ENCODE data around the gene CACNA1H. TPM values are rescaled to one million over a fixed set of nuclear protein-coding genes. Genes with fewer than 3 reads are reported as not detected.
"Not testable (repeated sequence)": the region's sequence is repeated elsewhere in the genome, so short reads cannot be mapped to it uniquely, and the experiment has no call there.

CACNA1H gene
- total RNA-seq, 1 experiment from 2014 or later, result 24.3 TPM

- H2AFZ ChIP-seq (ENCODE audit: low read depth, low read length, poor library complexity, severe bottlenecking); DNase-seq (ENCODE audit: low read depth, low spot score); H3K9me2 ChIP-seq (ENCODE audit: insufficient read depth); H3K27ac ChIP-seq (ENCODE audit: low read depth, low read length); H3K79me2 ChIP-seq (ENCODE audit: insufficient read depth, low read length); H4K20me1 ChIP-seq (ENCODE audit: insufficient read depth); H3K4me3 ChIP-seq (replicated peaks in 1 of 2; ENCODE audit: low read depth in 1 of 2, low read length in 2 of 2); H3K27me3 ChIP-seq (ENCODE audit: insufficient read depth, low read length); BruUV-seq (replicated peaks); H3K9ac ChIP-seq (ENCODE audit: low read length); H3K9me3 ChIP-seq (ENCODE audit: control insufficient read depth in 1 of 2, insufficient read depth in 1 of 2, low read depth in 1 of 2, low read length in 2 of 2); CTCF ChIA-PET; H3K4me1 ChIP-seq (ENCODE audit: control insufficient read depth in 1 of 2, insufficient read depth in 2 of 2, low read length in 2 of 2); H3K4me2 ChIP-seq (ENCODE audit: low read length); intact Hi-C loops (cut with micrococcal nuclease); H3K36me3 ChIP-seq (ENCODE audit: control insufficient read depth in 1 of 2, insufficient read depth in 2 of 2, low read length in 2 of 2); RAD21 ChIA-PET (ENCODE audit: low non-redundant PET in 1 of 2, low total read pairs in 2 of 2, uncharacterized antibody in 2 of 2, unreplicated experiment in 2 of 2); POLR2A ChIA-PET: not testable (repeated sequence)
- ATAC-seq, result peak; percentile 83
Observed at GRCh38 chr16:1232049-1232748, 79.3 kb downstream of the CACNA1H start.

- ATAC-seq, result peak; percentile 74
- H3K27ac ChIP-seq (ENCODE audit: low read depth, low read length); H3K4me1 ChIP-seq (ENCODE audit: control insufficient read depth in 1 of 2, insufficient read depth in 2 of 2, low read length in 2 of 2); H3K9me3 ChIP-seq (ENCODE audit: control insufficient read depth in 1 of 2, insufficient read depth in 1 of 2, low read depth in 1 of 2, low read length in 2 of 2); H3K36me3 ChIP-seq (ENCODE audit: control insufficient read depth in 1 of 2, insufficient read depth in 2 of 2, low read length in 2 of 2); H3K27me3 ChIP-seq (ENCODE audit: insufficient read depth, low read length); H3K4me3 ChIP-seq (replicated peaks in 1 of 2; ENCODE audit: low read depth in 1 of 2, low read length in 2 of 2); POLR2A ChIA-PET; H3K9me2 ChIP-seq (ENCODE audit: insufficient read depth); H3K4me2 ChIP-seq (ENCODE audit: low read length); H3K79me2 ChIP-seq (ENCODE audit: insufficient read depth, low read length); intact Hi-C loops (cut with micrococcal nuclease); CTCF ChIA-PET; BruUV-seq (replicated peaks); H3K9ac ChIP-seq (ENCODE audit: low read length); H4K20me1 ChIP-seq (ENCODE audit: insufficient read depth); RAD21 ChIA-PET (ENCODE audit: low non-redundant PET in 1 of 2, low total read pairs in 2 of 2, uncharacterized antibody in 2 of 2, unreplicated experiment in 2 of 2); DNase-seq (ENCODE audit: low read depth, low spot score); H2AFZ ChIP-seq (ENCODE audit: low read depth, low read length, poor library complexity, severe bottlenecking): not testable (repeated sequence)
Observed at GRCh38 chr16:1236659-1237058, 83.8 kb downstream of the CACNA1H start.

- POLR2A ChIA-PET, result no interaction called here
- no TSS peak for BruUV-seq (replicated peaks)
Observed at GRCh38 chr16:1237990-1238389, 85.1 kb downstream of the CACNA1H start.

More at GRCh38 chr16:1237990-1238389, 85.1 kb downstream of the CACNA1H start:
- Histone ChIP-seq H3K36me3 (ENCODE audit: control insufficient read depth in 1 of 2, insufficient read depth in 2 of 2, low read length in 2 of 2) (no peaks in the 10 kb centered on the region), H3K9me3 (ENCODE audit: control insufficient read depth in 1 of 2, insufficient read depth in 1 of 2, low read depth in 1 of 2, low read length in 2 of 2) (no peaks in the 10 kb centered on the region), H3K4me2 (ENCODE audit: low read length) (no peak overlapping the region), H3K79me2 (ENCODE audit: insufficient read depth, low read length) (no peaks in the 10 kb centered on the region), H4K20me1 (ENCODE audit: insufficient read depth) (no peaks in the 10 kb centered on the region), H3K27me3 (ENCODE audit: insufficient read depth, low read length) (no peaks in the 10 kb centered on the region), H3K27ac (ENCODE audit: low read depth, low read length) (no peak overlapping the region), H3K9ac (ENCODE audit: low read length) (no peak overlapping the region), H3K4me3 (replicated peaks in 1 of 2; ENCODE audit: low read depth in 1 of 2, low read length in 2 of 2) (no peak overlapping the region), H3K9me2 (ENCODE audit: insufficient read depth) (no peaks in the 10 kb centered on the region), H2AFZ (ENCODE audit: low read depth, low read length, poor library complexity, severe bottlenecking) (no peak overlapping the region), H3K4me1 (ENCODE audit: control insufficient read depth in 1 of 2, insufficient read depth in 2 of 2, low read length in 2 of 2) (no peaks in the 10 kb centered on the region)
- DNase-seq (ENCODE audit: low read depth, low spot score) (no peak), ATAC-seq (no peak)
- intact Hi-C loops (cut with micrococcal nuclease), result no loop called here
- TF ChIP-seq FOSL1 (IDR thresholded peaks at IDR 0.05; ENCODE audit: low read depth) (no peak), SIN3A (IDR thresholded peaks at IDR 0.05; ENCODE audit: low read depth) (no peak), ZNF274 (IDR thresholded peaks at IDR 0.05; ENCODE audit: low read depth, low read length) (no peak), CBX3 (IDR thresholded peaks at IDR 0.05; ENCODE audit: low read depth) (no peak), REST (IDR thresholded peaks at IDR 0.05; ENCODE audit: low read depth) (no peak), TCF7L2 (IDR thresholded peaks at IDR 0.05; ENCODE audit: borderline replicate concordance, extremely low read depth, insufficient read depth, insufficient read length) (no peak), ZFX (IDR thresholded peaks at IDR 0.05) (no peak), POLR2AphosphoS5 (IDR thresholded peaks at IDR 0.05; ENCODE audit: low read depth, low read length) (no peak)
- ChIA-PET RAD21 (ENCODE audit: low non-redundant PET in 1 of 2, low total read pairs in 2 of 2, uncharacterized antibody in 2 of 2, unreplicated experiment in 2 of 2) (no interaction called here), CTCF (interaction anchor here (0.9 kb wide), 1 partner anchor 132 kb away, joined by 3 read pairs; no protein-coding TSS in a partner anchor)
